Endothelial cell of umbilical vein (primary cell): Measurements from ENCODE around the gene PLEKHA3. TPM values are rescaled to one million over a fixed set of nuclear protein-coding genes. Genes with fewer than 3 reads are reported as not detected.
A peak's percentile ranks its signal among the peaks of the same experiment; 100 is the strongest.

ENCODE experiments used
- BruUV-seq: library from RNA; stranded (reverse); fragments of 400-500 nt; replicated peaks from 2 replicates; lab custom pipeline; 2021; lab: Mats Ljungman, UMichigan
- CTCF ChIA-PET: fragments of 300-600, 350-600 bp; sonication (Branson Sonifier 250); formaldehyde crosslinking; loops from one replicate; lab custom pipeline; 2021; ENCODE audit warnings: antibody characterized with exemption, inconsistent platforms; lab: Charles Lee
- POLR2A ChIA-PET: fragments of 300-600, 350-600 bp; sonication (Branson Sonifier 250); formaldehyde crosslinking; loops from one replicate; lab custom pipeline; 2021; ENCODE audit warnings: antibody characterized with exemption, inconsistent platforms; lab: Charles Lee
- DNase-seq: peaks from one replicate; pipeline ENCODE4 v3.0.0-alpha.2; 2011; ENCODE audit warnings: low read depth, low spot score
- FAIRE-seq: peaks from 2 replicates; lab custom pipeline; 2011; peaks lifted over from hg19 to GRCh38; lab: Jason Lieb, UNC
- H2AFZ ChIP-seq: 2 replicates; pipeline ENCODE4 v1.6.0; 2012; ENCODE audit warnings: low read depth, low read length, control low read depth, inconsistent platforms
- H3K27ac ChIP-seq: 2 replicates; pipeline ENCODE4 v1.5.1; 2011; ENCODE audit warnings: low read depth, mild to moderate bottlenecking, control low read depth, low read length, moderate library complexity; ENCODE audit not compliant: insufficient read depth
- H3K27me3 ChIP-seq, 2 experiments: 2 replicates each; pipeline versions ENCODE4 v1.6.0 to v1.6.1; 2011; ENCODE audit warnings: low read length in 2 of 2, mixed read lengths in 1 of 2; ENCODE audit not compliant: control insufficient read depth in 2 of 2, insufficient read depth in 2 of 2
- H3K36me3 ChIP-seq, 2 experiments: 2 replicates in 1 of 2; 3 replicates in 1 of 2; pipeline ENCODE4 v1.5.1; 2011; ENCODE audit warnings: low read length in 2 of 2, mild to moderate bottlenecking in 1 of 2, moderate library complexity in 1 of 2; ENCODE audit not compliant: control insufficient read depth in 2 of 2, insufficient read depth in 2 of 2; ENCODE audit errors: extremely low read depth in 1 of 2
- H3K4me1 ChIP-seq: 3 replicates; pipeline ENCODE4 v1.5.1; 2011; ENCODE audit warnings: mild to moderate bottlenecking, low read length; ENCODE audit not compliant: control insufficient read depth, insufficient read depth; ENCODE audit errors: extremely low read depth
- H3K4me2 ChIP-seq: 2 replicates; pipeline ENCODE4 v1.6.1; 2011; ENCODE audit warnings: low read length, control low read depth, mixed read lengths; ENCODE audit not compliant: insufficient read depth
- H3K4me3 ChIP-seq, 3 experiments: fragments of 200-600 bp in 1 of 3; sonication (generic), shearing (Covaris generic) in 1 of 3; replicated peaks in 1 of 3; 2 replicates each; pipeline ENCODE4 v1.5.1; 2011 to 2016; ENCODE audit warnings: control low read depth in 3 of 3, low read length in 3 of 3, mild to moderate bottlenecking in 2 of 3, inconsistent platforms in 1 of 3, low read depth in 1 of 3, moderate library complexity in 1 of 3; ENCODE audit not compliant: insufficient read depth in 1 of 3
- H3K79me2 ChIP-seq: 2 replicates; pipeline ENCODE4 v1.6.0; 2012; ENCODE audit warnings: low read length, inconsistent platforms; ENCODE audit not compliant: control insufficient read depth, insufficient read depth
- H3K9ac ChIP-seq: replicated peaks from 2 replicates; pipeline ENCODE3; 2011; ENCODE audit warnings: low read length, control low read depth; ENCODE audit not compliant: insufficient read depth; ENCODE audit errors: extremely low read depth
- H3K9me1 ChIP-seq: replicated peaks from 3 replicates; pipeline ENCODE4 v1.6.0; 2011; ENCODE audit warnings: mild to moderate bottlenecking, low read length; ENCODE audit not compliant: control insufficient read depth, insufficient read depth; ENCODE audit errors: extremely low read depth
- H3K9me3 ChIP-seq: replicated peaks from 2 replicates; pipeline ENCODE4 v1.5.1; 2012; ENCODE audit warnings: low read length, inconsistent platforms; ENCODE audit not compliant: control insufficient read depth, insufficient read depth
- H4K20me1 ChIP-seq: replicated peaks from 2 replicates; pipeline ENCODE3; 2011; ENCODE audit warnings: mild to moderate bottlenecking, low read length; ENCODE audit not compliant: control insufficient read depth, insufficient read depth; ENCODE audit errors: extremely low read depth
- CTCF ChIP-seq, 2 donors: IDR thresholded peaks; 1 replicate in 1 of 2; 2 replicates in 1 of 2; pipeline ENCODE4 v1.5.1; 2011; ENCODE audit warnings: low read length in 2 of 2, mild to moderate bottlenecking in 2 of 2, moderate library complexity in 2 of 2, control low read depth in 1 of 2, inconsistent platforms in 1 of 2, low read depth in 1 of 2; ENCODE audit not compliant: insufficient read depth in 1 of 2; ENCODE audit errors: extremely low read depth in 1 of 2
- EZH2 ChIP-seq: IDR thresholded peaks from 2 replicates; pipeline ENCODE4 v1.6.1; 2012; ENCODE audit warnings: borderline replicate concordance, low read depth, mild to moderate bottlenecking, moderate library complexity, low read length, inconsistent platforms; ENCODE audit not compliant: severe bottlenecking
- FOS ChIP-seq: IDR thresholded peaks from 2 replicates; pipeline ENCODE4 v1.6.1; 2011; ENCODE audit warnings: mild to moderate bottlenecking, low read length, moderate library complexity, borderline replicate concordance; ENCODE audit not compliant: insufficient read depth
- GATA2 ChIP-seq: IDR thresholded peaks from 2 replicates; pipeline ENCODE4 v1.7.0; 2011; ENCODE audit warnings: low read depth, mild to moderate bottlenecking, moderate library complexity, mixed read lengths, low read length; ENCODE audit not compliant: insufficient read length, insufficient read depth
- JUN ChIP-seq: IDR thresholded peaks from 2 replicates; pipeline ENCODE4 v1.6.1; 2011; ENCODE audit warnings: borderline replicate concordance, low read depth; ENCODE audit not compliant: insufficient read length, insufficient read depth
- MAX ChIP-seq: IDR thresholded peaks from 2 replicates; pipeline ENCODE4 v1.6.1; 2011; ENCODE audit not compliant: insufficient read depth, insufficient read length
- MYC ChIP-seq: IDR thresholded peaks from one replicate; pipeline ENCODE4 v1.6.1; 2011; ENCODE audit warnings: mild to moderate bottlenecking, low read depth, low read length
- POLR2A ChIP-seq: IDR thresholded peaks from 2 replicates; pipeline ENCODE4 v1.6.1; 2012; ENCODE audit warnings: low read depth, mild to moderate bottlenecking, control low read depth, low read length
- POLR2AphosphoS5 ChIP-seq: IDR thresholded peaks from 2 replicates; pipeline ENCODE4 v1.6.1; 2012; ENCODE audit warnings: low read depth, mild to moderate bottlenecking, control low read depth, low read length, moderate library complexity; ENCODE audit not compliant: insufficient read depth
- dilution Hi-C: fragments of 300-500 bp; cut with MboI; formaldehyde crosslinking; loops from one replicate; pipeline ENCODE4 v1.15.0; 2019; ENCODE audit warnings: low sequenced_read_pairs; ENCODE audit not compliant: extremely low pct_ligation_motif_present
- intact Hi-C: fragments of 100-400 bp; cut with micrococcal nuclease; formaldehyde crosslinking; loops from one replicate; pipeline ENCODE4 v1.10.0; 2022
- polyA plus RNA-seq, 4 experiments: library from polyadenylated mRNA; depleted of rRNA in 3 of 4; stranded (reverse) in 3 of 4; unstranded in 1 of 4; fragments of >200 nt; gene quantifications; 2 replicates each; pipeline versions ENCODE4 v1.2.1 to v1.2.3, GENCODE V29; 2011 to 2012; ENCODE audit warnings: missing spikeins in 1 of 4
- total RNA-seq: library from RNA; stranded (reverse); gene quantifications from 2 replicates; pipeline ENCODE4 v1.2.3, GENCODE V29; 2021

PLEKHA3 gene
- total and polyA plus RNA-seq, 2 donors (not counting 3 experiments of a cell fraction or from before 2014, with no cell fraction given) = 4.1 to 24.6 TPM

GRCh38 chr2:178479758-178480226 is 465 bp upstream of the PLEKHA3 start:
- intact Hi-C loops = loop anchor here (1.0 to 10.0 kb wide), 5 partner anchors 44 to 783 kb away; partner anchors contain the start of gene SESTD1
- dilution Hi-C loops = no loop called here

More at GRCh38 chr2:178479758-178480226, 465 bp upstream of the PLEKHA3 start:
- BruUV-seq = no TSS peak
- Histone ChIP-seq H3K9me1 (no peaks in the 10 kb centered on the region), H3K9ac (peak overlapping the region; percentile 28), H3K27ac (peak overlapping the region; percentile 42), H3K79me2 (peaks cover 42% of the 10 kb centered on the region), H3K36me3 (no peaks in the 10 kb centered on the region), H3K4me3 (peak overlapping the region in 2 of 3 experiments; percentile 51 to 62), H2AFZ (peak overlapping the region; percentile 11), H4K20me1 (no peaks in the 10 kb centered on the region), H3K27me3 (no peaks in the 10 kb centered on the region), H3K9me3 (no peaks in the 10 kb centered on the region), H3K4me2 (peak overlapping the region; percentile 74), H3K4me1 (peaks cover 35% of the 10 kb centered on the region)
- ChIA-PET CTCF (interaction anchor here (1.2 kb wide), 2 partner anchors 43 to 65 kb away, joined by 3 to 8 read pairs; no protein-coding TSS in a partner anchor), POLR2A (interaction anchor here (1.4 kb wide), 1 partner anchor 29 kb away, joined by 10 read pairs; the partner anchor contains the start of genes PJVK and PRKRA)
- no peak for FAIRE-seq
- no peak for DNase-seq
- TF ChIP-seq MYC (no peak), FOS (no peak), GATA2 (no peak), POLR2A (no peak), MAX (no peak), JUN (no peak), EZH2 (no peak), CTCF (IDR thresholded peaks at IDR 0.05; ENCODE audit: extremely low read depth in 1 of 2, insufficient read depth in 1 of 2, low read depth in 1 of 2, low read length in 2 of 2) (no peak), POLR2AphosphoS5 (no peak)
